ENCODE measurements around the gene NUP214.
"Not testable (repeated sequence)": the region's sequence is repeated elsewhere in the genome, so short reads cannot be mapped to it uniquely, and the experiment has no call there.

Gene NUP214

DNA sequence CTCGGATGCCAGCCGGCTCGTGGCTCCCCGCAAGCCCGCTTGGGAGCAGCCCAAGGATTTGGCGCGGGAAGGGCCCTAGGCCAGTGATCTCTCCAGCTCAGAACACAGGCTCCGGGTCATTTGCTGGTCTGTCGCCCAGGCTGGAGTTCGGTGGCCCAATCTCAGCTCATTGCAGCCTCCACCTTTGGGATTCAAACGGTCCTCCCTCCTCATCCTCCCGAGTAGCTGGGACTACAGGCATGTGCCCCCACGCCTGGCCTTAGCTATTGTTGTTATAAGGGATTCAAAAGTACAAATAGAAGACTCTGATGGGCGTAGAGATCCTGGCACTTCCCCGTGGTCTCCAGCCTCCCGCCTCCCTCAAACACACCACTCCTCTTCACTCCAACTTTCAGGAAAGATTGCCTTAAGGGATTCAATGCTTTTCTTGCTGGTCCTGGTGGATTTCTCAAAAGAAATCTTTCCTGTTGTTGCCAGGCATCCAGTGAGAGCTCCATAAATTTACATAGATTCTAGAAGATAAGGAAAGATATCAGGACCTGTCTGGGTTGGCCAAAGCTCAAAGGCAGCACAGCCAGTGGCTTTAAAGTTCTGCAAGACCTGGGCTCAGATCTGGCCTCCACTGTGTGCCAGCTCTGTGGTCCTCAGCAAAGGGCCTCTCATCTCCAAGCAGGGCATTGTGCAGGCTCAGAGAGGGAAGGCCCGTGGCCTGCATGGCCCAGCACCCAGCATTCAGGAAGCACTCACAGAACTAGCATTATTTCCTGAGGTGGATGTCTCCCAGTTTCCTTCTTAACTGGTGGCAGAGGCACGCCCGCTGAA lies 28.0 kb upstream of the NUP214 start:
- DNase-seq, result no peak

DNA sequence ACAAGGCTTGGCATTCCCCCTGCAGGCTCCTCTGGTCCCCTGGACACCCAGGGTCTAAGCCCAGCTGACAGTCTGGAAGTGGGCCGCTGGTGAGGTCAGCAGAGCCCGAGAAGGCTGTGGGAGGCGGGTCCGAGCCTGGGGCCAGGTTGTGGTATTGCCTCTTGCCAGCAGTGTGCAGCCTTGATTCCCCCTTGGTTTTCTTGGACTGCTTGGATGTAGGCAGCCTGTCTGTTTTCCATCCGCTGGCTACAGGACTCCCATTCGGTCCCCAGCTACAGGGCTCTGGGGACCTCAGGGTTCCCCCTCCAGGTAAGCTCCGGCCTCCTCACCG lies 27.5 kb upstream of the NUP214 start:
- DNase-seq, result no peak

DNA sequence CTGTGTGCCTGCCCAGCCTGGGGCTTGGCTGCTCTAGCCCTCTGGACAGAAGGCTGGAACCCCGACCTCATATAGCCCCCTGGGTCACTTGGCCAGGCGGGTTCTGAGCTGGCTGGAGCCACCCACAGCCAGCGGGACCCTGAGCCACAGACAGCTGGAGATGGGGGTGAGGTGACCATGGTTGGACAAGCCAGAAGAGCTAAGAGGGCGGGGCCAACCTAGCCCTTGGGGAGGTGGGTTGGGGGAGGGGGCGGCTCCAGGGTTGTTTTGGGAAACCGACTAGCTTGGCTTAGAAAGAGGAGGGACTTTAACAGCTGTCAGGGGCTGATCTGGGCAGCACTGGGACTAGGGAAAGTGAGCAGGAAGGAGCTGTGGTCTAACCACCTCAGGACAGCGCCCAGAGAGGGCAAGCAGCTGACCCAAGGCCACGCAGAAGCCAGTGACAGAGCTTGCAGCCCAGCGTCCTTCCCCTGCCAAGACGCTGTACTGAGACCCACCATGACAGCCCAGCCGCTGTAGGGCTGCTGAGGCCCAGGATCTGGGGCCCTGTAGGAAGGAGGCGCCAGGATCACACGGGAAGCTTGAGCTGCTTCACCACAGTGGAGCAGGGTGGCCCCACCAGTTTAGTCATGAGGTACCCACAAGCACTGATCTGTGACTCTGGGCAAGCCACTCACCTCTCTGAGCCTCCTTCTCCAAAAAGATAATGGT lies 26.8 kb upstream of the NUP214 start:
- no peak for DNase-seq

DNA sequence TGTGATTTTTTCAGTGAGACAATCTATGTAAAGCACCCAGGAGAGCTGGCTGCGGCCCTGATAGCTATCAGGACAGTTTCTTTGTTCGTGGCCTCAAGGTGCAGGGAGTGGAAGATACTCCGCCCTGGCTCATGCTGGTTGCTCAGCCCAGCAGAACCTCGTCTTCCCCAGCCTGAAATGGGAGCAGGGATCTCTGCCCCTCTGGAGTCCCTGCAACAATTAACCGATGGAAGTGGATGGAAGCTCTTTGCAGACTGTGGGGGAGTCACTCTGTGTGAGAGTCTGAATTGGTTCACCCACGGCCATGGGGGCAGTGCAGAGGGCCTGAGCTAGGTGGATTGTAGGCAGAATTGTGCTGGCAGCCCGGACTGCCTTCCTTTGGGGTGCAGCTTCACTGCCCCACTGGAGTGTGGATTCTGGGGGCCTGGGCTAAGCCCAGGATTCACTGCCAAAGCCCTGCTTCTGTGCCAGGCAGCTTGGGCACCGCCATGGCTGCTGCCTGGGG lies 26.2 kb upstream of the NUP214 start:
- DNase-seq, result no peak

DNA sequence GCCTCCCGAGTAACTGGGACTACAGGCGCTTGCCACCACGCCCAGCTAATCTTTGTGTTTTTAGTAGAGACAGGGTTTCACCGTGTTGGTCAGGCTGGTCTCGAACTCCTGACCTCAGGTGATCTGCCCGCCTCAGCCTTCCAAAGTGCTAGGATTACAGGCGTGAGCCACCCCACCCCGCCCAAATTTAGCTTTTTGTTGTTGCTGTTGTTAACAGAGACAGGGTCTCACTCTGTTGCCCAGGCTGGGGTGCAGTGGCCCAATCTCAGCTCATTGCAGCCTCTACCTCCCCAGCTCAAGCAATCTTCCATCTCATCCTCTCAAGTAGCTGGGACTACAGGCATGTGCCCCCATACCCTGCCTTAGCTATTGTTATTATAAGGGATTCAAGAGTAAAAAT lies 25.5 kb upstream of the NUP214 start:
- not testable (repeated sequence) for DNase-seq

DNA sequence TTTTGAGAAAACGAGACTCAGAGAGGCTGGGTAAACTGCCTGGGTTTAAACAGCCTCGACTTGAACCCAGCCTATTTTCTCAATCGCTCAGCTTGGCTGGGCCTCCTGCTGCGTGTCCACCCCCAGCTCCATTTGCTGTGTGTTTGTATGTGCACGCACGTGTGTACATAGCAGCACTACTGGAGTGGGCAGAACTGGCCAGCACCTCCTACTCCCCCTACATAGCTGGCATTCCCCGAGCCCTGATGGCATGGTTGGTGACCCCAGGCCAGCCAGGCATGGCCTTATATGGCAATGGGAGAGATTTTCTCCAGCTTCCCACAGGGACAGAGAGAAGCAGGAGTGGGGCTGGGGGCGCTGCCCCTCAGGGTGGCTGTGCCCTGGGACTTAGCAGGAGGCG lies 24.9 kb upstream of the NUP214 start:
- no peak for DNase-seq

DNA sequence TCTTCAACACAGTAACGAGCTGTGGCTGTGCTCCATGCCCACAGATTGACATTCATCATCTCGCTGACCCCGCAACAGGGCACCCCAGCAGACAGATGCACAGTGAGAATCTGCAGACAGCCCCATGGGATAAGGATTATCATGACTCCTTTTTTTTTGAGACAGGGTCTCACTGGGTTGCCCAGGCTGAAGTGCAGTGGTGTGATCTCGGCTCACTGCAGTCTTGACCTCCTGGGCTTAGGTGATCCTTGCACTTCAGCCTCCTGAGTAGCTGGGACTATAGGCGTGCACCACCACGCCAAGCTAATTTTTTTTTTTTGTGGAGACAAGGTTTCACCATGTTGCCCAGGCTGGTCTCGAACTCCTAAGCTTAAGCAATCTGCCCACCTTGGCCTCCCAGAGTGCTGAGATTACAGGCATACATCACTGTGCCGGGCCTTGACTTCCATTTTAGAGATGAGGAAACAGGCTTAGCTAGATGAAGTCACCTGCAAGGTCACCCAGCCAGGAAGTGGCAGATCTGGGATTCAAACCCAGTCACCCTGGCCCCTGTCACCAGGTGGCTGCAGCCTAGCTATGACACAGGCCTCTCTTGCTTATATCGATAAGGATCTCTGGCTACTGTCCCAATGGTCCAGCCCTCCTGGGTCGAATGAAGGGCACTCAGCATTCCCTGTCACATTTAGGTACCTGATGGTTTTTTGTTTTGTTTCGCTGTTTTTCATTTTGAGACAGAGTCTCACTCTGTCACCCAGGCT lies 24.0 kb upstream of the NUP214 start:
- no peak for DNase-seq

DNA sequence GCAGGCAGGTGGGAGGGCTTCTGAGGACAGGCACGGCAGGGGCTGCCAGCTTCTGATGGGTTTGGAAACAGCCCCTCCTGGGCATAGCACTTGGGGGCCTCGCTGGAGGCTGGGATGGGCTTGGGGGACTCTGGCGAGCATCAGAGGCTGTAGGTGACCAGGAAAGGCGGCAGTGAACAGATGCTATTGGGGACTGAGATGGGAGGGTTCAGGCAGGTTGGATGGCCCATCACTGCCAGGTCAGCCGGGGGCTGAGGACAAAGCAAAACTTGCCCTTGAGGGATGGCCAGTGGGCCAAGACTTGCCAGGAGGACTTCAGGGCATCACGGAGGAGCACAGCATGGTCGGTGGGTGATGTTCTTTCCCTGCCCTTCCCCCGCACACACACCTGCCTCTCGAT lies 22.4 kb upstream of the NUP214 start:
- DNase-seq, result no peak

DNA sequence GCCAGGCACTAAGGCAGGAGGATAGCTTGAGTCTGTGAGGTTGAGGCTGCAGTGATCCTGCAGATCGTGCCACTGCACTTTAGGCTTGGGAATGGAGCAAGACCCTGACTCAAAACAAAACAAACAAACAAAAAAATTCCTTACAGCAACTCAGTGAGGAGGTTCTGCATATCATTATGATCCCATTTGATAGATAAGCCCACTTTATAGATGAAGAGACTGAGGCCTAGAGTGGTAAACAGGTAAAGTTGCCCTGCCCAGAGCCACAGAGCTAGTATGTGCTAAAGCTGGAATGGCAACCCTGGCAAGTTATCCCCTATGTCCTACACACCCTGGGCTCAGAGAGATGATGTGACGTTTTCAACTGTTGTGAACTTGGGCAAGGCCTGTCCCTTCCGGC lies 21.9 kb upstream of the NUP214 start:
- DNase-seq, result no peak

DNA sequence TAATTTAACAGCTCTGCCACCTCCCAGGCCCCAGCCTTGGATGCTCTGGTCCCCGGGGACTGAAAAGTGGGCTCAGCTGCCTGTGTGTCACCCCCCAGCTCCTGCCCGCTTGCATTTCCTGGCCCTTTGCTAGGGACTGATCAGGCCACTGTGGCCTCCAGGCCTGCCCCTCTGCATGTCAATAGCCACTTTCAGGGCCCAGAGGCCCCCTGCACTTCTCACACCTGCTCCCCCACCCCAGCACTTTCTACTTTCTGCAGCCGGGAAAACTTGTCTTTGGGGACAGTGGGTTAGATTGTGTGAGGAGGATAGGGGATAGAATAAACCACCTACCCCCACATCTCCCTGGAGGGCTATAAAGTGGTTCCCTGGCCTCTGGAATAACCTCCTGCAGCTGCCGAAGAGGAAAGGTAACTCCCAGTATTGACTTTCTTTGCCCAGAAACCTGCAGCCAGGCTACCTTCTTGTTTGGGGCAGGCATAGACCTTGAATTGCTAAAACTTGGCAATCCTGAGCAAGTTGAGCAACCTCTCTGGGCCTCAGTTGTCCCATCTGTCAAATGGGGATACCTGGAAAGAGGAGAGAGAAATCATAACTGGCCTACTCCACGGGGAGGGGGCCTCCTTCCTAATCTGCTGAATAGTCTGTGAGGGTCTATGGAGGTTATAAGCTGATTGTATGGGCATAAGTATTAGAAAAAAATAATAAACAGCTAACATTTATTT lies 21.2 kb upstream of the NUP214 start:
- DNase-seq, result no peak

DNA sequence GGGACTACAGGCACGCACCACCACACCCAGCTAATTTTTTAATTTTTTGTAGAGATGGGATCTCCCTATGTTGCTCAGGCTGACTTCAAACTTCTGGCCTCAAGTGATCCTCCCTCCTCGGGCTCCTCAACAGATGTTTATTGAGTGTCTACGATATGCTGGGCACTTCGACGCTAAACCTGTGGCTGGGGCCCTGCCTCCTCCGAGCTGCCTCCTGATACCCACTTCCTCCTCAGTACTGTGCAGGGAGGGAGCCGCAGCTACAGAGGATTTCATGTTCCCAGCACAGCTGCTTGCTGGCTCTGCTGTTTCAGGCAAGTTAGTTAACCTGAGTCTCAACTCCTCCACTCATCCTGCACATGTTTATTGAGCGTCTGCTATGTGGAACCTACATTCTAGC lies 19.4 kb upstream of the NUP214 start:
- DNase-seq, result no peak

DNA sequence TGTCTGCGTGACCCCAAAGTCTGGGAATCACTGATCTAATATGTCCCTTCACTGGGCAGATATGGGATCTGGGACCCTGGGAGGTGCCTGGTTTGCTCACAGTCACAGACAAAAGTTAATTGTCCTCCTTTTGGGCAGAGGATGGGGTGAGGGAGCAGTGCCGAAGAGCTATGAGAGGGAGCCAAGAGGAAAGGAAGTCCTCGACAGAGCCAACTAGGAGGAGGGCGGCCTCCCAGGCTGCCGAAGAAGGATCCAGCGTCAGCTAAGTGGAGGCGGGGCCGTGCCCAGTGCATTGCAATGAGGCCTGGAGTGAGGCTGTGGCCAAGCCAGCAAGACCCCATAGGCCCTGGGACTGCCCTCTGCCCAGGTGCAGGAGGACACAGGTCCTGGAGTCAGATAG lies 17.6 kb upstream of the NUP214 start:
- DNase-seq, result no peak

DNA sequence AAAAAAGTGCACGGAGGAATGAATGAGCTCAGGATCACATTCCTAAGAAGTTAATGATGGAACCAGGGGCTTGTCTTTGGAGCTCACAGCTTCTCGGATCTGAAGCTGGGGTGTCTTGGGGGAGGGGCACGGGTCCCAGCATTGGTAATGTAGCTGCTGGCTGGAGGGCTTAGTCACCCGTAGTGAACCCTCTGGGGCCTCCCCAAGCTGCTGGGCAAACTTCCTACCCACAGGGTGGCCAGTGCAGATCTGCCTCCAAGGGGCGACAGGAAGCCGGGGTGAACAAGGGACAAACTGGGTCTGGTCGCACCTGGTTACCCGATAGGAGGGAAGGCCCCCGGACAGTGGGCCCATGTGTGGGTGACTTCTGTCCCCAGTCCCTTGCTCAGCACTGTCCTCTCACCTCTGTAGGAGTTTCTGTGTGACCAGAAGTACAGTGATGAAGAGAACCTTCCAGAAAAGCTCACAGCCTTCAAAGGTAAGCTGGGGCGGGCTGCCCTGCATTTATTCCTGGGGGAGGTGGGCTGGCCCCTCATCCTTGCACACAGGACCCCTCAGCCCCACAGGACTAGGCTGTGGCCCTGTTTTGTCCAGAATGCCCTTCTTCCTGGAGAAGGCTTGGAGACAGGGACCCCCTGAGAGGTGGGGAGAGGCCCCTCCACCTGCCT lies 14.1 kb upstream of the NUP214 start:
- no peak for DNase-seq

DNA sequence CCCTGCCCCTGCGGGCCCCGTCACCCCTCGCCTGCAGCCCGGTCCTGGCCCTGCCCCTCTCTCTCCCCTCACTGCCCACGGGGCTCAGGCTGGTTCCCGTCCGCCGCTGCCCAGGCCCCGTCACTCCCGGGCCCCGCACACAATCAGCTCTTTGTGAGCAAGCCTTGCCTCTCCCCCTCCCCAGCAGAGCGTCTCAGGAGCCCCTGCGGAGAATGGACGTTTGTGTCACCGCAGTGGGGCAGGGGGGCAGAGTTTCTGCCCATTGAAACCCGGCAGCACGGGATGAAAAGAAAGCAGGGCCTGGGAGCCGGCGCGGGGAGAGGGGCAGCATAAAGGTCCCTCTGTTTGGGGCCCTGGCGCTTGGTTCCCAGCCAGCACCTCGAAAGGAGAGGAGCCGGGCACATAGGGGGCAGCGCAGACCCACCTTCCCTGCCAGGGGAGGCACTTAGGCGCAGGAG lies 13.5 kb upstream of the NUP214 start:
- DNase-seq, result no peak

DNA sequence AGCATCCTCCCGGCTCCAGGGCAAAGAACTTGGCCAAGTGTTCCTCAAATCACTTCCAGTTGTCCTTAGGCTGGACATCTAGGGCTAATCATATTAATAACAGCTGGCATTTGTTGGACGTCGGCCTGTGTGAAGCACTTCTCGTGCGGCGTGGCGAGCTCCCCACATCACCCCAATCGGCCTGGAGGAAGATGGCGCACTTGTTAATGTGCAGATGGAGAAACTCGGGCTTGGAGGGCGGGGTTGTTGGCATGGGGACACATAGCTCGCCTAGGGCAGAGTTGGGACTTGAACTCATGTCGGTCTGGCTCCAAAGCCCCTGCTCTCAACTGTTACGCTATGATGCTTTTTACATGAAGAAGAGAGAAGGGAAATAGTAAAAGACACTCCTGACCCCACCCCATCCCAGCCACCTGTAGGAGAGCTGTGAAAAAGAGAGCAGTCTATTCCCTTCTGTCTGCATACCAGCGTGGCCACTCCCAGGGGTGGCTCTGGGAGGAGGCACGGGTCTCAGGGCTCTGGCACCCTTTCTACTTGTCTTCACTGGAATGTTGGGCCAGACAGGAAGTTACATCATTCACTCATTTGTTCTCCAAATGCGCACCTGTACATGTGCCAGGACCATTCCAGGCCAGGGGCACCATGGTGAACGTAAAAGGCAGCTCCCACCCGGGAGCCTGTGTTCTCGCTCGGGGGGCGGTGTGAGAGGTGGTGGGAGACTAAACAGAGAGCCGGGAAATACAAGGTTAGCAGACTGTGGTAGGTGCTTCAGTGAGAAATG lies 12.8 kb upstream of the NUP214 start:
- no peak for DNase-seq

DNA sequence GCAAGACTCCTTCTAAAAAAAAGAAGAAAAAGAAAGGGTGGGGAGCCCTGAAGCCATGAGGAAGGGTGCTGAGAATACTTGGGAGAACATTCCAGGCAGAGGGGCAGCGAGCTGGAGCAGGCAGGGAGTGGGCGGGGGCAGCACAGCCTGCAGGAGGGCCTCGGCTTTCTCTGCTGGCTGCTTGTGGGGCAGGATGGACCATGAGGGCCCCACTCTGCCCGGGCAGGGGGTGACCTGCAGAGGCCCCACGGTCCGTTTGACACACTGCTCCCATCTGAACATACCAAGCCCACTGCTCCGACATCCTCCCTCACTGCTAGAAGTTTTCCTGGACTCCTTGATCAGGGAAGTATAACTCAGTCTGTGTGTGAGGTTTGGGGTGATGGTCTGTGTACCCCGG lies 11.7 kb upstream of the NUP214 start:
- DNase-seq, result no peak

DNA sequence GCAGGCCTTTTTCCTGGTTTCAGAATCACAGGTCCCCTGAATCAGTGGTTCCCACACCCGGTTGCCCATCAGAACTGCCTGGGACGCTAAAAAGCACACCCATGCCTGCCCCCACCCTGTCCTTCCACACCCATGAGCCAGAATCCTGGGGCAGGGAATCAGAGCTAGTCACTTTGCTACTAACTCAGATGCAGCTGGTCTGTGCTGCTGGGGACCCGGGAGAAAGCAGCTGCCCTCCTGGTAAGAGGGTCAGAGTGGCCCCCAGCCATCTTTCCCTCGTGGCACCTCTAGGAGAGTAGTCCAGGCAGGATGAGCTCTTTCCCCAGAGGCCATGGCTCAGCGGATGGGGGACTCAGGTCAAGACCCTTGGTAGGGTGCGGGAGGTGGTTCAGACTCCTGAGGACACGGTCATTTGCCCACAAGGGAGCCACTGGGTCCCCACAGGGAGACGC lies 11.3 kb upstream of the NUP214 start:
- no peak for DNase-seq

DNA sequence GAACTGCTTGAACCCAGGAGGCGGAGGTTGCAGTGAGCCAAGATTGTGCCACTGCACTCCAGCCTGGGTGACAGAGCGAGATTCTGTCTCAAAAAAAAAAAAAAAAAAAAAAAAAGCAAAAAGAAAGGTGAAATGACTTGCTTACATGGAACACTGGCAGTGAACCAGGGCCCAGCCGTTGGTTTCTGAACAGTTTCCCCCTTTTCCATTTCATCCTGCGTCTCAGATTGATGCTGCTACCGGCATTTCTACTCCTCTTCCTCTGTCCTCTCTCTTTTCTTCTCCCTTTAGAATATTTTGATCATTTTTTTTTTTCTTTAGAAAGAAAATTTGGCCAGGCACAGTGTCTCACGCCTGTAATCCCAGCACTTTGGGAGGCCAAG lies 10.0 kb upstream of the NUP214 start:
- DNase-seq, result not testable (repeated sequence)

DNA sequence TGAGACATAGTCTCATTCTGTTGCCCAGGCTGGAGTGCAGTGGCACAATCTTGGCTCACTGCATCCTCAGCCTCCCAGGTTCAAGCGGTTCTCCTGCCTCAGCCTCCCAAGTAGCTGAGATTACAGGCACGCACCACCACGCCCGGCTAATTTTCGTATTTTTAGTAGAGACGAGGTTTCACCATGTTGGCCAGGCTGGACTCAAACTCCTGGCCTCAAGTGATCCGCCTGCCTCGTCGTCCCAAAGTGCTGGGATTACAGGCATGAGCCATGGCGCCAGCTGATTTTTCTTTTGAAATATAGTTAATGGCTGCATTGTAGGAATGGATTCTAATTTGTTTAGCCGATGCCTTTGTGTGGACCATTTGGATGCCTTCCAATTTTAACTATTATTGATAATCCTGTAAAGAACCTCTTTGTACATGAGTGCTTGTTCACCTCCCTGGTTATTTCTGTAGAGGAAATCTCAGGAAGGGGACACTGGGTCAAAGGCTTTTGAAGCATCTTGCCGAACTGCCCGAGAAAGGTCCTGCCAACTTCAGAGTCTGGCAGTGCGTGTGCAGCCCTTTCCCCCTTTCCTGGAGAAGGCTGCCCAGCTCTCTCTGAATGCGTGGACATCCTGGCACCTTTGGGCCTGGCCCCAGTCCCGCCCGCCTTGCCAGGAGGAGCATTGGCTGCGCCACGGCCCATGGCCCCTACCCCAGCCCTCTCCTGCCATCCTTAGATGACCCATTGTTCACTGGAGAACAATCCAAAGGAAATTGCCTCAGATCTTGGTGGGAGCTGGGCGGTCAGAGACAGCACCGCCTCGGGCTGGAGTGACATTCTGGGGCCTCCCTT lies 8.9 kb upstream of the NUP214 start:
- DNase-seq, result no peak

DNA sequence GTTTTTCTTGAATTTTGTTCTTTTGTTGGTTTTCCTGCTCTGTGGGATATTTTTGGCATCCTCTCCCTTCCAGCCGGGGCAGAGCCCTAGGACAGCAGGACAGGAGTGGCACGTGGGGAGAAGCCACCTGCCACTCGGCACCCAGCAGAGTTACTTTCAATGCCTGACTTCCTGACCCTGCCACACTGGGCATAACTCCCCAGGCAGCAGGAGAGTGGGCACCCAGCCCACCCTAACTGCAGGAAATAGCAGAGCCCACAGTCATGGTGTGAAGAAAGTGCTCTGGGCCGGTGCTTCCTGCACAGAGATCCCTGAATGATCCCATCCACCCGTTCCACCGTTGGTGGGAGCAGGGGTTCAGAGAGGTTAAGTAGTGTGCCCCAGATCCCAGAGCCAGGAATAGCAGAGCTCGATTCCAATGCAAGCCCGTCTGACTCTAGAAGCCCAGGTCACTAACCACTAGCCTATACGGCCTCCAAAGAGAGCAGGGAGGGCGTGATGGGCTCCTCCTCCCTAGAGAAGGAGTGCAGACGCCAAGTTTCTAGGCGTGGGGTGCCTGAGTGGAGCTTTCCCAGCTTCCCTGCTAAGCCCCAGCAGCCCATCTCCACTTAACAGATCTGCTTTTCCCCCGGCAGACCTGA lies 8.1 kb upstream of the NUP214 start:
- no peak for DNase-seq

All from stimulated activated CD4-positive, alpha-beta T cell treated with anti-CD3 and anti-CD28 coated beads, Interleukin-12 subunit alpha, Interleukin-12 subunit beta, amount 100 ng/mL, for 4 hours (primary cell).